Caco-2 (cell line): Measurements from ENCODE around the gene SRM. TPM values are rescaled to one million over a fixed set of nuclear protein-coding genes. Genes with fewer than 3 reads are reported as not detected.
"Not testable (repeated sequence)": the region's sequence is repeated elsewhere in the genome, so short reads cannot be mapped to it uniquely, and the experiment has no call there.

ENCODE experiments used
- BruUV-seq: library from RNA; stranded (reverse); fragments of 400-500 nt; replicated peaks from 2 replicates; lab custom pipeline; 2021; lab: Mats Ljungman, UMichigan
- CTCF ChIA-PET: fragments of 300-600 bp; sonication (Branson Sonifier 250); formaldehyde crosslinking; loops from one replicate; lab custom pipeline; 2022; ENCODE audit warnings: antibody characterized with exemption; lab: Charles Lee
- POLR2A ChIA-PET: fragments of 300-600 bp; sonication (Branson Sonifier 250); formaldehyde crosslinking; loops from one replicate; lab custom pipeline; 2022; ENCODE audit warnings: antibody characterized with exemption; lab: Charles Lee
- DNase-seq, 2 experiments: peaks; one replicate each; pipeline versions ENCODE4 v3.0.0 to v3.0.0-alpha.2; 2020 to 2022
- H3K27me3 ChIP-seq: replicated peaks from 2 replicates; pipeline ENCODE4 v1.6.0; 2011; ENCODE audit warnings: low read length; ENCODE audit not compliant: control insufficient read depth, insufficient read depth
- H3K36me3 ChIP-seq: 2 replicates; pipeline ENCODE4 v1.5.1; 2011; ENCODE audit warnings: low read length; ENCODE audit not compliant: control insufficient read depth, insufficient read depth
- H3K4me1 ChIP-seq: fragments of 250-450 bp; sonication (Bioruptor Pico); 2 replicates; pipeline ENCODE4 v1.5.1; 2020; ENCODE audit warnings: mild to moderate bottlenecking
- H3K4me3 ChIP-seq: 2 replicates; pipeline ENCODE4 v1.5.1; 2011; ENCODE audit warnings: low read depth, mild to moderate bottlenecking, control low read depth, low read length
- H3K9me3 ChIP-seq: fragments of 250-450 bp; sonication (Bioruptor Pico); 2 replicates; pipeline ENCODE4 v1.5.1; 2020; ENCODE audit warnings: mild to moderate bottlenecking, moderate library complexity
- H3K27ac Mint-ChIP-seq: one replicate; pipeline ENCODE4 v1.8.0; 2022; ENCODE audit warnings: mixed read lengths; ENCODE audit not compliant: unreplicated experiment
- H3K27me3 Mint-ChIP-seq: one replicate; pipeline ENCODE4 v1.8.0; 2022; ENCODE audit warnings: mixed read lengths; ENCODE audit not compliant: insufficient read depth, unreplicated experiment
- H3K36me3 Mint-ChIP-seq: one replicate; pipeline ENCODE4 v1.8.0; 2022; ENCODE audit warnings: mild to moderate bottlenecking, mixed read lengths; ENCODE audit not compliant: insufficient read depth, unreplicated experiment
- H3K4me1 Mint-ChIP-seq: one replicate; pipeline ENCODE4 v1.8.0; 2022; ENCODE audit warnings: low read depth, mixed read lengths; ENCODE audit not compliant: unreplicated experiment
- H3K4me3 Mint-ChIP-seq: one replicate; pipeline ENCODE4 v1.8.0; 2022; ENCODE audit warnings: mild to moderate bottlenecking, moderate library complexity, mixed read lengths; ENCODE audit not compliant: unreplicated experiment
- H3K9me3 Mint-ChIP-seq: one replicate; pipeline ENCODE4 v1.8.0; 2022; ENCODE audit warnings: mixed read lengths; ENCODE audit not compliant: unreplicated experiment
- CTCF ChIP-seq, 2 experiments: fragments of 200-600 bp in 1 of 2; IDR thresholded peaks; 1 replicate in 1 of 2; 2 replicates in 1 of 2; pipeline versions ENCODE4 v1.5.1 to v1.8.0; 2011 to 2022; ENCODE audit warnings: antibody characterized with exemption in 1 of 2, control low read depth in 1 of 2, inconsistent platforms in 1 of 2, low read depth in 1 of 2, low read length in 1 of 2, mild to moderate bottlenecking in 1 of 2, moderate library complexity in 1 of 2; ENCODE audit not compliant: insufficient read depth in 1 of 2, severe bottlenecking in 1 of 2, unreplicated experiment in 1 of 2
- intact Hi-C: fragments of 100-400 bp; cut with micrococcal nuclease; formaldehyde crosslinking; loops from one replicate; pipeline ENCODE4 v1.10.0; 2022; ENCODE audit not compliant: unreplicated experiment
- total RNA-seq: library from RNA; stranded (reverse); gene quantifications from 2 replicates; pipeline ENCODE4 v1.2.3, GENCODE V29; 2022

SRM gene
- total RNA-seq, 1 experiment from 2014 or later = 125 TPM

DNA sequence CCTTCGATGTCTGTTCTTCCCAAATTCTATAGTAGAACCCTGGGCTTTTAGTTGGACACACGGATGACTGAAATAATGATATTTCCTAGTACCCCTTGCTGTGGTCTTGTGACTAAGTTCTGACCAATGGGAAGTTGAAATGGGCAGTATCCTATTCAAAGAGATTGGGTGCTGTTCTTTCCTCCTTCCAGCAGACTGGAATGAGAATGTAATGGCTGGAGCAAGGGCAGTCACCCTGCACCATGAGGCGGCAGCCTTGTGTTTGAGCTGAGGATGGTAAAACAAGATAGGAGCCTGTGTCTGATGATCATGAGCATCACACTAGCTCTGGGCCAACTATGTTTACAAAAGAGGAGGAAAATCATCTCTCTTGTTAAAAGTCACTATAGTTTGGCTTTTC is 5.1 kb upstream of the SRM start:
- intact Hi-C loops = no loop called here
- H3K36me3 ChIP-seq = peaks cover 2% of the 10 kb centered on the region
- Mint-ChIP-seq H3K36me3 (peaks cover 60% of the 10 kb centered on the region), H3K4me1 (no peaks in the 10 kb centered on the region), H3K9me3 (no peaks in the 10 kb centered on the region), H3K27me3 (no peaks in the 10 kb centered on the region), H3K27ac (no peak overlapping the region), H3K4me3 (no peak overlapping the region)
- ChIA-PET POLR2A (interaction anchor here (0.7 kb wide), 1 partner anchor 22 kb away, joined by 6 read pairs; no protein-coding TSS in a partner anchor), CTCF (no interaction called here)
- DNase-seq = no peak
- no TSS peak for BruUV-seq
- H3K4me1 ChIP-seq = 0 out of 2 replicates have a peak, but pooled peaks cover 6% of the 10 kb centered on the region
- H3K9me3 ChIP-seq = no peaks in the 10 kb centered on the region
- no peaks in the 10 kb centered on the region for H3K27me3 ChIP-seq
- no peak overlapping the region for H3K4me3 ChIP-seq
- no peak for TF ChIP-seq CTCF (IDR thresholded peaks at IDR 0.05; ENCODE audit: insufficient read depth in 1 of 2, low read depth in 1 of 2, low read length in 1 of 2, severe bottlenecking in 1 of 2, unreplicated experiment in 1 of 2)

DNA sequence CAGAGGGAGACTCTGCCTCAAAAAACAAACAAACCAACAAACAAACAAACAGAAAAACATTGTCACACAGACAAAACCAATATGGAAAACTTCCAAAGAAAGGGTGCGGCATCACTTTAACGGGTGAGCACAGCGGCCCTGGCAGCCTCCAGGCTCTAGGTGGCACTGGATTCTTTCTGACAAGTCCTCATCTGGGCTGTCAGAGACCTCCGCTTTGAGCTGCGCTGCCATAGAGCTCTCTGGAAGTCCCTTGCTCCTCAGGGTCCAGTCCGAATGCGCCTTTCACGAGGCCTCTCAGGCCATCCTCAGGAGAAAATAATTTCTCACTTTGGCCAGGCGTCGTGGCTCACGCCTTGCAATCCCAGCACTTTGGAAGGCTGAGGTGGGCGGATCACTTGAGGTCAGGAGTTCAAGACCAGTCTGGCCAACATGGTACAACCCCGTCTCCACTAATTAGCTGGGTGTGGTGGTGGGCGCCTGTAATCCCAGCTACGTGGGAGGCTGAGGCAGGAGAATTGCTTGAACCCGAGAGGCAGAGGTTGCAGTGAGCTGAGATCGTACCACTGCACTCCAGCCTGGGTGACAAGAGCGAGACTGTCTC is 4.2 kb upstream of the SRM start:
- H3K27me3 Mint-ChIP-seq, intact Hi-C loops, H3K27me3 ChIP-seq, H3K9me3 ChIP-seq, H3K4me3 ChIP-seq, H3K9me3 Mint-ChIP-seq, H3K4me1 Mint-ChIP-seq, POLR2A ChIA-PET, BruUV-seq, H3K27ac Mint-ChIP-seq, H3K36me3 ChIP-seq, H3K4me3 Mint-ChIP-seq, H3K4me1 ChIP-seq, DNase-seq: not testable (repeated sequence)
- CTCF ChIA-PET = interaction anchor here (0.6 to 1.2 kb wide), 3 partner anchors 27 to 35 kb away, joined by 3 read pairs; partner anchors contain the start of gene EXOSC10
- peaks cover 55% of the 10 kb centered on the region for H3K36me3 Mint-ChIP-seq

DNA sequence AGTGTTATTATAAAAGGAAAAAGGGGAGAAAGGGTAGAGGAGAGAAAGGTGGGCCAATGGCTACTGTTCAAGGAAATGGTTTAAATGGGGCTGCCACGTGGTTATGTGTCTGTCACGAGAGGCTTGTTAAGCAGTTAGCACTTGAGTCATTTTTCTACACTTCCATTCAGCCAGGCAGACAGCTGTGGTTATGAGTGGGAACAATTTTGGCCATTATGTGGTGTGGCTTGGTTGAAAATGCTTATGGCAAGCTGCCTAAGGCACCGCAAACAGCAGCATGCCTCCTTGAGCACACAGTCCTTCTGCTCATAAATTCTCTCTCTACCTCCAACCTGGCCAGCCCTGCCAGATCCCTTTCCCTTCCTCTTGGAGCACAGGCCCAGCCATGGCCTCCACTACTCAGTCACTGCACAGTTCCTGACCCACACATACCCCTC is 3.2 kb upstream of the SRM start:
- Mint-ChIP-seq H3K36me3 (peaks cover 59% of the 10 kb centered on the region), H3K9me3 (no peaks in the 10 kb centered on the region), H3K27me3 (no peaks in the 10 kb centered on the region), H3K4me1 (no peaks in the 10 kb centered on the region), H3K4me3 (no peak overlapping the region), H3K27ac (no peak overlapping the region)
- CTCF ChIA-PET = interaction anchor here (0.7 to 2.7 kb wide), 2 partner anchors 25 to 54 kb away, joined by 3 to 12 read pairs; no protein-coding TSS in a partner anchor
- Histone ChIP-seq H3K36me3 (peaks cover 2% of the 10 kb centered on the region), H3K4me1 (0 out of 2 replicates have a peak, but pooled peaks cover 6% of the 10 kb centered on the region), H3K9me3 (no peaks in the 10 kb centered on the region), H3K27me3 (no peaks in the 10 kb centered on the region), H3K4me3 (no peak overlapping the region)
- POLR2A ChIA-PET = no interaction called here
- intact Hi-C loops = no loop called here
- TF ChIP-seq CTCF (IDR thresholded peaks at IDR 0.05; ENCODE audit: insufficient read depth in 1 of 2, low read depth in 1 of 2, low read length in 1 of 2, severe bottlenecking in 1 of 2, unreplicated experiment in 1 of 2) = no peak
- no TSS peak for BruUV-seq
- no peak for DNase-seq
